CD4-positive, alpha-beta T cell treated with Interleukin-17A for 4 hours (primary cell): ENCODE data around the gene SNED1.

Experiments
- DNase-seq: peaks from one replicate; pipeline ENCODE4 v3.0.0-alpha.2; 2020; ENCODE audit warnings: mixed read lengths

SNED1 gene

GRCh38 chr2:240960309-240960970 lies 38.0 kb upstream of the SNED1 start:
- no peak for DNase-seq

DNA sequence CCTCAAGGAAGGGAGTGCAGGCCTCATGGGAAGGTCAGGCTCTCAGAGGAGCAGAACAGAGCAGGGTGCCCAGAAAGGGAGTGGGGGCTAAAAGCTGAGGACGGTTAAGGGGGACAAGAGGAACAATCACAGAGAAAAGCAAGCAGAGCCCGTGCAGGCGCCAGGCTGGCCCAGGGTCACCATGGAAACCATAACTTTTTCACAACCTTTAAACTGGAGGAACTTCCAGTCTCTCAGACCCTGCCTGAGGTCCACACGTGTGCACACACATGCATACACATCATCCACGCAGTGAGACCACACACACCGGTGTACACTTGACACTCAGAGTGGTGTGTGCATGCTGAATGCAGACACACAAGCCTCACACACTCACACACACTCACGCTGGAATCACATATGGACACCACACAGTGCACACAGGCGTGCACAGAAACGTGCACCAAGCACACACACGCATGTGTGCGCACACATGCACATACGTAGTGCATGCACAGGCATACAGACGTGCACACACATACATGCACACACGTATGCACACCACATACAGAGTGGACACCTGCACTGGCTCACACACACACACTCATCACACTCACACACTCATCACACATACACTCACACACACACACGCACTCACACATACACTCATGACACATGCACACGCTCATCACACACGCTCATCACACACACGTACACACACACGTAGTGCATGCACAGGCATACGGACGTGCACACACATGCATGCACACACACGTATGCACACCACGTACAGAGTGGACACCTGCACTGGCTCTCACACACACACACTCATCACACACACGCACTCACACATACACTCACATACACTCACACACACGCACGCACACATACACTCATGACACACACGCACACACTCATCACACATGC lies 37.2 kb upstream of the SNED1 start:
- no peak for DNase-seq

DNA sequence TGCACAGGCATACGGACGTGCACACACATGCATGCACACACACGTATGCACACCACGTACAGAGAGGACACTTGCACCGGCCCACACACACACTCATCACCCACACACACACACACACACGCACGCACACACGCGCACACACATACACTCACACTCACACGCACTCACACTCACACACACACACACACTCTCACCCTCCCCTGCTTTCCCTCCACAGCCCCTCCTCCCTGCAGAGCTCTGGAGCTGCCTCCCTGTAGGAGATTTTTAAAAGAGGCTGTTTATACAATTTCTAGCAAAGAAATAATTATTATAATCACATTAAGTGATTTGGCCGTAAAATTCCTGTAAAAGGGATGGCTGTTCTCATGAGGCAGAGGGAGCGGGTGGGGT lies 36.5 kb upstream of the SNED1 start:
- no peak for DNase-seq

DNA sequence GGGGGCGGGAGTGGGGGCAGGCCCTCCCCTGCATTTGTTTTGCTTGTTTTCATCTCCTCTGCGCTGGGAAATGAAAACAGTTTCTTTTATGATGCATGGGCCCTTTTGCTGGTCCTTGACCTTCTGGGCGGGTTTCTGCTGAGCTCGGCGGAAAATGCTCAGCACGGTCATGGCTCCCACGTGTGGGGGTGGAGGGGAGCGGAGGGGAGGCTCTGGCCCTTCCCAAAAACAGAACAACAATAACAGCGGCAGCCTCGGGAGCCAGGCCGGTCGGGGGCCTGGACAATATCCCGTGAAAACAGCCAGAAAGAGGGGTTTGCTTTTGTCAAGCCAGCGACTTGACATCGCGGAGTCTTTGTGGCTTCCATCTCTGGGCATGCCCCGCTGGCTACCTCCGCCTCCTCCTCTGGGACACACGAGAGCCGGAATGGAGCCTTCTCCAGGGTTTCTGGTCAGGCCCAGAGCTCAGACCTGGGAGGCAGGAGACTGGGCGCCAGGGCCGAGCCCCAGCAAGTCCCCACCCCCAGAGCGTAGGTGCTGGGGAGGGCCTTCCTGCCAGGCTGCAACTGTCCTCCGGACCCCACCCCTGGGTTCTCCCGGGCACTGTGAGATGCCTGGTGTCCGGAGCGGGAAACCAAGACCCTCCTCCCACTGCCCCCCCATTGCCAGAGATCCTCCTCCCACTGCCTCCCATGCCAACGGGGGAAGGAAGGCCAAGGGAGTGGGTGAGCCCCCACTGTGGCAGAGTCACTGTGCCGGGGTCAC lies 35.9 kb upstream of the SNED1 start:
- DNase-seq = no peak

GRCh38 chr2:240963065-240963867 lies 35.2 kb upstream of the SNED1 start:
- no peak for DNase-seq

DNA sequence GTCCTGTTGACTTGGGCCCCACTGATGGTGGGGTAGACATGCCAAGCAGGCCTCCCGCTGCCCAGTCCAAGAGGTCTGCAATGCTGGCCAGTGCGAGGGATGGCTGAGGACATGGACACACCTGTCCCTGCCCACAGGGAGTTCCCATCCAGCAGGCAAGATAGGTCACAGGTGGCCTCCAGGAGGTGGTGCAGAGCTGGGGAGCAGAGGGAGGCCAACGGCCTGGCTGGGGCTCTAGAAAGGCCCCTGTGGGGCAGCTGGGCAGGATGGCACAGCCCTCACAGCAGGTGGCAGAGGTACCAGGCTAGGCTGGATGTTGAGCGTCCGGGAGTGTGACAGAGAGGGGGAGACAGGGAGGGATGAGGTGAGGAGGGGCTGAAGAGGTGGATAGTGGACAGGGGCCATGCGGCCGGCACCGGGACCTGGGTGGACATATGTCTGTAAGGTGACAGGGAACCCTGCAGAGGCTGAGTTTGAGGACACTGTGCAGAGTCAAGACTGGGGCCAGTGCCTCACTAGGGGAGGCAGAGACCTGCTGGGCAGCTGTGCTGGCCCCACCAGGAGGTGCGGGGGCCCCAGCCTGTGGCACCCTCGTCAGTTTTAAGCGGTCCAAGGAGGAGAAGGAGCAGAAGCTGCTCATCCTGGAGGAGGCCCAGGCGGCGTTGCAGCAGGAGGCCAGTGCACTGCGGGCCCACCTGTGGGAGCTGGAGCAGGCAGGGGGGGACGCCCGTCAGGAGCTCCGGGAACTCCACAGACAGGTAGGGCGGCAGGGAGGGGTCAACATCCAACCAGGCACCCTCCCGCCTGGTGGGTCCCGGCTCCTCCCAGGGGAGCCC lies 34.3 kb upstream of the SNED1 start:
- no peak for DNase-seq

- DNase-seq = no peak
Observed at GRCh38 chr2:240964704-240965295, 33.6 kb upstream of the SNED1 start.

DNA sequence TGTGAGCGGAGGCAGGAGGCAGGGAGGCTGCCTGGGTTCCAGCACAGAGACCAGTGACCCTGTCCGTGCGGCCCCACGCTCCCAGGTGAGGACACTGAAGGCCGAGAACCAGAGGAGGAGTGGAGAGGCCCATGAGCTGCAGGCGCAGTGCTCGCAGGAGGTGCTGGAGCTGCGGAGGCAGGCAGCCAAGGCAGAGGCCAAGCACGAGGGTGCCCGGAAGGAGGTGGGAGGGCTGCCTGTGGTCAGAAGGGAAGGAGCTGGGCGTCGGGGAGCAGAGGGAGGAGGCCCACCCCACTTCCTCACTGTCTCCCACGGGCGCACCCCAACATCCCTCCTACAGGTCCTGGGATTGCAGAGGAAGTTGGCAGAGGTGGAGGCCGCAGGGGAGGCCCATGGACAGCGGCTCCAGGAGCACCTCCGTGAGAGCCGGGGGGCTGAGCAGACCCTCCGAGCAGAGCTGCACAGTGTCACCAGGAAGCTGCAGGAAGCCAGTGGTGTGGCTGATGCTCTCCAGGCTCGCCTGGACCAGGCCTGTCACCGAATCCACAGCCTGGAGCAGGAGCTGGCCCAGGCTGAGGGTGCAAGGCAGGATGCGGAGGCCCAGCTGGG lies 33.0 kb upstream of the SNED1 start:
- no peak for DNase-seq

GRCh38 chr2:240965905-240966456 lies 32.4 kb upstream of the SNED1 start:
- DNase-seq = no peak

DNA sequence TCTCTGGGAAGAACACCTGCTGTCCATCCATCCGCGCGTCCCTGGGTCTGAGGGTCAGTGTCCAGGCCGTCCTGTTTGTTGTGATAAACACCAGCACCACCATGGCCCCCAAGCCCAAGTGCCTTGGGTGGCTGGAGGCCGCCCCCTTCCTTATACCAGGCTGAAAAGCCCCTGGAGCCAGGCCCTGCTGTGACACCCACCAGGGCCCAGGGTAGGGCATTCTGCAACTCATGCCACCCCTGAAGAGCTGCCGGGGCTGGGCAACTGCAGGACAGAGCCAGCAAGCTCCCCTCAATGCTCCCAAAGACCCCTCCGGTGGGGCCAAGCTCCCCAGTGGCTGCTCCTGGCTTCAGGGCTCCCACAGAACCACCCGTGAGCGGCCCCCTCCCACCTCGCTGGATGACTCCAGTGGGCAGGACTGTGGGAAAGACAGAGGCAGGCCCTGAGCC lies 31.9 kb upstream of the SNED1 start:
- DNase-seq = no peak

DNA sequence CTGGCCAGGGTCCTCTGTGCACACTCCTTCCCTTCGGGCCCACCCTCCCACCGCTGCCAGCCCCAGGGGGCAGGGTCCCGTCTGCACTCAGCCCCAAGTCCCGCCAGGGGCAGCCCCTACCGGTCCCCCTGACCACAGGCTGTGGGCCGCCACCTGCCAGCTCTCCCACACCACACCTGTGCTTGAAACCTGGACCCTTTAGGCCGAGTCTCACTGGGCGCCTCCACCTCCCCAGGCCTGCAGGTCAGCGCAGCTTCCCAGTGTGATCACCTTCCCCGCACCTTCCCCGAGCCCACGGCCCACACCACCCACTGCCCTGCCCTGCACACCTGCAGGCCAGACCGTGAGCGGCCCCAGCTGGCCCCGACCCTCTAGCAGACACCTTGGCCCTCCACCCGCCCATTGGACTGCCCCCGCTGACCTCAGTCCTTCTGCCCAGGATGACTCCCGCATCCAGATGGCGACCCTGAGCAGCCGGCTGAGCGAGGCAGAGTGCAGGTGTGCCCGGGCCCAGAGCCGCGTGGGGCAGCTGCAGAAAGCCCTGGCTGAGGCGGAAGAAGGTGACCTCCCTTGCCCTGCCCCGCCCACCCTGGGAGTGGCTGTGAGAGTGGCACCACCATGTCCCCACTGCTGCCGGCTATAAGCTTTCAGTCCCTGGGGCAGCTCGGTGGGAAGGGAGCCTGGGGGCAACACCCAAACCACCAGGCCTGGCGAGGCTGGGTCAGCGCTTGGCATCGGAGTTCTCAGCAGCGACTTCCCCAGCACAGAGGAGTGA lies 31.3 kb upstream of the SNED1 start:
- no peak for DNase-seq

DNA sequence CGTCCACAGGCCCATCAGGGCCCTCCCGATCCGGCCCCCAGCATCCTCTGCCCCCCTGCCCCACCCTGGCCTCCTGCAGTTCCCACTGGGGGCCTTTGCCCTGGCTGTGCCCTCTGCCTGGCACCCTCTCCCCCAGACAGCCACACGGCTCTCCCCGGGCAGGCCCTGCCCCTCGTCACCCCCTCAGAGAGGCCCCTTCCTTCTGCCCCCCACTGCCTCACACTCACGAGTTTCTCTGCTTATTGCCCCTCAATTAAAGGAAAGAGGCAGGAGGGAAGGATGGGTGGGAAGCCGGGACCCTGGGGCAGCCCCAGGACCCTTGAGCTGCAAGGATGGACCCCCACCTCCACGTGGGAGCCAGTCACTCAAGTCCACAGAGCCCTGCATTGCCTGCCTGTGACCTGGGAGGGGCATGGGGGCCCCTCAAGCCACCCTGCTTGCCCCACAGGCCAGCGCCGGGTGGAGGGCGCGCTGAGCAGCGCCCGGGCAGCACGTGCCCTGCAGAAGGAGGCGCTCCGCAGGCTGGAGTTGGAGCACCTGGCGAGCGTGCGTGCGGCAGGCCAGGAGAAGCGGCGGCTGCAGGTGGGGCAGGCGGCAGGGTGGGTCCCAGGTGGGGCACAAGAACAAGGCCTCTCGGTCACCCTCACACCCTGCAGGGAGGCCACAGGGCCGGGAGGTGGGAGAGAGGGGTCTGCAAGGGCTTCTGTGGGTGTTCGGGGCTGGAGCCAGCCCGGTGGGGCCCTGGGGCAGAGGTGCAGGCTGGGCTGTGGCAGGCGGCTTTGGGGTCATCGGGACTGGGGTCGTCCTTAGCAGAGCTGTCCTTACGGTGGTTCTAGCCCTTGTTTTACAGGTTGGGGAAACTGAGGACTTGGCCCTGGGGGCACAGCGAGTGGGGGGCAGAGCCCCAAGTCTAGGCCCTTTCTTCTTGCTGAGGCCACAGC lies 30.5 kb upstream of the SNED1 start:
- no peak for DNase-seq

DNA sequence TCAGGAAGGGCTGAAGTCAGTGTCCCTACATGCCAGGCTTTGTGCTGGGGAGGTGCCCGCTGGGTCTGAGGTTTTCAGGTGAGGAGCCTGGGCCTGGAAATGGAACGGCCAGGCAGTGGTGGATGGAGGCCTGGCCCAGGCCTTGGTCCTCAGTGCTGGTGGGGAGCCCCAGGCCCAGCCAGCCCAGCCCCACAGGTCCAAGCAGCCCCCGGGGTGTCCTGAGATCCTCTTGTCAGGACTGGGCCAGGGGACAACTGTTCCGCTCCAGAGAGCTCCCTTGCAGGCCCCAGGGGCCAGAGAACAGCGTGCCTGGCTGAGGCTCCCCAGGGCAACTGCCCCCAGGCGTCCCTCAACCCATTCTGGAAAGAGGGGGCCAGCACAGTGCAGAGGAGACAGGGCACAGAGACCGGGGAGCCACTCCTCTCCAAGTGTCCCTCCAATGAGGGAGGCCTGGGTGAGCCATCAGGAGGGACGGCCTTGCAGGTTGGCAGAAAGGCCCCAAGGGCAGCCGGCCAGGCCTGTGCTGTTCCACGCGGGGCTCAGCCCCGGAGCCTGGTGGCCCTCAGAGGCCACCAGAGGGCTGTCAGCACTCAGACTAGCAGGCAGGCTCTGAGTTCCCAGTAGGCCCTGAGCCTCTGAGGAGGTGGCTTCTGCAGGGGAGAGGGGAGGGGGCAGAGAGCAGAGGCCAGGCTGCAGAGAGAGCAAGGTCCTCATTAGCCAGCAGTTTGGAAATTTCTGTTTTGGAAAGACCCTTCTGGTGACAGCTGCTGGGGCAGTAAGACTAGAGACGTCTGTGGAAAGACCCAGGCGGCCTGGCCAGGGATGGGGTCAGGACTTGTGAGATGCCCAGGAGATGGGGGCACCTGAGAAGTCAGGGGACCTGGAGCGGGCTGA lies 29.4 kb upstream of the SNED1 start:
- DNase-seq = no peak

- DNase-seq = no peak
Observed at GRCh38 chr2:240970104-240970503, 28.3 kb upstream of the SNED1 start.

DNA sequence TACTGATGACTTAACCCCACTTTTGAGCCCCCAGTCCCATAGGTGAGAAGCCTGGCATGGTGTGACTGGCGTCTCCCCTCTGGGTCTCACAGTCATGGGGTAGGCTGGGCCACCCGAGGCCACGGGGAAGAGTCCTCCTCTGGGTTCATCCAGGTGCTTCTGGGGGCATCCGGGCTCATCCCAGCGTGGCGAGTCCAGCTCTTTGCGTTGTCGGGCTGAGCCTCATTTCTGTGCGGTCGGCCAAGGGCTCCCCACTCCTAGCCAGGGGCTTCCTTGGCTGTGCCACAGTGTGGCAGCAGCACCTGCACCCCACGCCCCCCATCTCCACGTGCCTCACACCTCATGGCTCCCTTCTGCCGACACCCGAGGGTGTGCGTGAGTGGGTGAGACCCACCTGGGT lies 27.6 kb upstream of the SNED1 start:
- DNase-seq = no peak

DNA sequence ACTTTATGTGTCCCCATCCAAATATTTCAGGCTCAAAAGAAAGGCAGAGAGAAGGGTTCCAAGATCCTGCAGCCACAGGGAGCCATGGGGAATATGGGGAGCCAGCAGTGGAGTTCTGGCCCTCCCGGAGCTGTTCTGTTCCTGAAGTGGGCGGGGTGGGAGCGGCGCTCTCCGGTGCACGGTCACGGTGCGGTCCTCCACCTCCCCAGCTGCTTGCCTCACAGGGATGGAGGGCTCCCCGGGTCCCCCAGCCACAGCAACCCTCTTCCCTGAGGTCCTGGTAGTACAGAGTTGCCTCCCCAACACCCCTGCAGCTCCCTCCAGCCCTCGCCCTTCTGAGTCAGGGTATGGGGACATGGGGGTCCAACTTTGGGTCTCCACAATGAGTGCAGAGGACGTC lies 26.2 kb upstream of the SNED1 start:
- no peak for DNase-seq
